ENCODE results near the gene ATRIP.

DNA sequence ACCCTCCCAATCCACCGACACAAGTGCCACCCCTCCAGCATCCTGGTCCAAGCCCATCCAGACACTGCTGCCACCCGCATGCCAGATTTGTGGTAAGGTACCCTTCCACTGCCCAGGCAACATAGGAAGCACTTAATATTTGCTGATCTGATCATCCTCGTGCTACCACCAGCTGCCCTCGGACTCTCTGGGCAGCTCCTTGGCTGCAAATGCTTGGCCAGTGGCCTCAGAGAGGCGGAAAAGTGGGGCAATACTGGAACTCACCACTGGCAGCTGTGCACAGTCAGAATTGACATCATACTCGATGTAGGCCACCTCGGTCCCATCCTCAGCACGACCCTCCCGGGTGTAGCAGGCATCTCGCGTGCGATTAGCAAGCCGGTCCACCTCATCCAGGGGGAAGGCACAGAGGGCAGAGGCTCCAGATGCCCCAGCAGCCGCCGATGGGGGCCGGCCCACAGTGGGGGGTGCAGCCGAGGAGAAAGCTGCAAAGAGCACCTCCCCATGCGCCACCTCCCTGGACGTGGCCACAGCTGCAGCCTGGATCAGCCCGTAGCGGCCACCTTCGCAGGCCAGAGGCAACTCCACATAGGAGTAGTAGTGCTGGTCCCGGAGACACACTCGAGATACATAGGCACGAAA, 23.2 kb upstream of the ATRIP start:
- TF ChIP-seq EZH2 (IDR thresholded peaks at IDR 0.05; ENCODE audit: insufficient read depth, poor library complexity, severe bottlenecking): no peak
- TF ChIP-seq EZH2phosphoT487 (IDR thresholded peaks at IDR 0.05; ENCODE audit: insufficient read depth, low read depth): no peak
